BE2C (cell line): ENCODE results near the gene DLL3.

Experiments
- DNase-seq: peaks from one replicate; pipeline ENCODE4 v3.0.0-alpha.2; 2020
- H3K27me3 ChIP-seq: fragments of 250-450 bp; sonication (Bioruptor Pico); 2 replicates; pipeline ENCODE4 v1.5.1; 2020; ENCODE audit warnings: mild to moderate bottlenecking
- H3K36me3 ChIP-seq: fragments of 250-450 bp; sonication (Bioruptor Pico); 2 replicates; pipeline ENCODE4 v1.5.1; 2020; ENCODE audit warnings: mild to moderate bottlenecking
- H3K4me1 ChIP-seq: fragments of 250-450 bp; sonication (Bioruptor Pico); 2 replicates; pipeline ENCODE4 v1.5.1; 2020
- H3K4me3 ChIP-seq: 2 replicates; pipeline ENCODE4 v1.5.1; 2011; ENCODE audit warnings: low read depth, low read length
- H3K9me3 ChIP-seq: fragments of 250-450 bp; sonication (Bioruptor Pico); 2 replicates; pipeline ENCODE4 v1.5.1; 2020
- TF ChIP-seq, protein P1 (sequence below): IDR thresholded peaks from 2 replicates; pipeline ENCODE4 v1.5.1; 2012; ENCODE audit warnings: mild to moderate bottlenecking, low read depth, low read length

The DLL3 gene

GRCh38 chr19:39467941-39468340, 30.8 kb upstream of the DLL3 start:
- DNase-seq = no peak
- peaks cover 82% of the 10 kb centered on the region for H3K36me3 ChIP-seq
- TF ChIP-seq, protein P1, sequence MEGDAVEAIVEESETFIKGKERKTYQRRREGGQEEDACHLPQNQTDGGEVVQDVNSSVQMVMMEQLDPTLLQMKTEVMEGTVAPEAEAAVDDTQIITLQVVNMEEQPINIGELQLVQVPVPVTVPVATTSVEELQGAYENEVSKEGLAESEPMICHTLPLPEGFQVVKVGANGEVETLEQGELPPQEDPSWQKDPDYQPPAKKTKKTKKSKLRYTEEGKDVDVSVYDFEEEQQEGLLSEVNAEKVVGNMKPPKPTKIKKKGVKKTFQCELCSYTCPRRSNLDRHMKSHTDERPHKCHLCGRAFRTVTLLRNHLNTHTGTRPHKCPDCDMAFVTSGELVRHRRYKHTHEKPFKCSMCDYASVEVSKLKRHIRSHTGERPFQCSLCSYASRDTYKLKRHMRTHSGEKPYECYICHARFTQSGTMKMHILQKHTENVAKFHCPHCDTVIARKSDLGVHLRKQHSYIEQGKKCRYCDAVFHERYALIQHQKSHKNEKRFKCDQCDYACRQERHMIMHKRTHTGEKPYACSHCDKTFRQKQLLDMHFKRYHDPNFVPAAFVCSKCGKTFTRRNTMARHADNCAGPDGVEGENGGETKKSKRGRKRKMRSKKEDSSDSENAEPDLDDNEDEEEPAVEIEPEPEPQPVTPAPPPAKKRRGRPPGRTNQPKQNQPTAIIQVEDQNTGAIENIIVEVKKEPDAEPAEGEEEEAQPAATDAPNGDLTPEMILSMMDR = no peak
- H3K4me1 ChIP-seq = no peaks in the 10 kb centered on the region
- H3K4me3 ChIP-seq = no peak overlapping the region
- H3K9me3 ChIP-seq = no peaks in the 10 kb centered on the region
- H3K27me3 ChIP-seq = no peaks in the 10 kb centered on the region

DNA sequence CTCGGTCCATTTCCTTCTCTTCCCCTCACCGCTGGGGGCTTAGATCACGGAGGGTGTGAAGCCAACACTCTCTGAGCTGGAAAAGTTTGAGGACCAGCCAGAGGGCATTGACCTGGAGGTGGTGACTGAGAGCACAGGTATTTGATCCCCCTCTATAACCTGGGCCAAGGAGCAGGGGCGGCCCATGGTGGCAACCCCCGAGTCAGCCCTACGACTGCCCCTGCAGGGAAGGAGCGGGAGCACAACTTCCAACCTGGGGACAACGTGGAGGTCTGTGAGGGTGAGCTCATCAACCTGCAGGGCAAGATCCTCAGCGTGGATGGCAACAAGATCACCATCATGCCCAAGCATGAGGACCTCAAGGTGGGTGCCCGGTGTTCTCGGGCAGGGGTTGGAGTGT, 29.7 kb upstream of the DLL3 start:
- H3K4me1 ChIP-seq = no peaks in the 10 kb centered on the region
- H3K9me3 ChIP-seq = no peaks in the 10 kb centered on the region
- TF ChIP-seq, protein P1 = no peak
- H3K36me3 ChIP-seq = peaks cover 91% of the 10 kb centered on the region
- H3K27me3 ChIP-seq = no peaks in the 10 kb centered on the region
- H3K4me3 ChIP-seq = no peak overlapping the region
- DNase-seq = no peak

DNA sequence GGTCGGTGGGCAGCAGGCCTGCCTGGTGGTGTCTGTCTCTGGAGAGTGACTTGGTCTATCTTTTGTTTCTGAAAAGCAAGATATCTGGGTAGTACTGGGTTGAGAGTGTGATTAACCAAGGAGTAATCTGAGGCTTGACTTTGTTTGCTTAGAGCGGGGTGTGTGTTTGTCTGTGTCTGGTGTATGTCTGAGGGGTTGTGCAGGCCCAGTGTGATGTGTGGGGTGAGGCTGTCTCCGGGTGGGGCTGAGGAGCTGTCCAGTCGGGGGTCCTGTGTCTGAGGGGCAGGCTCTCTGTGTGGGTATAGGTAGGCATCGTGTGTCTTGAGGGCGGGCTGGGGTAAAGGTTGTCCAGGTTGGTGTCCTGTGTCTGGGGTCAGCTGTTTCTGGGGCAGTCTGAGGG, 29.2 kb upstream of the DLL3 start:
- H3K36me3 ChIP-seq = peaks cover 91% of the 10 kb centered on the region
- no peak for DNase-seq
- no peaks in the 10 kb centered on the region for H3K9me3 ChIP-seq
- no peaks in the 10 kb centered on the region for H3K27me3 ChIP-seq
- TF ChIP-seq, protein P1 = no peak
- no peaks in the 10 kb centered on the region for H3K4me1 ChIP-seq
- H3K4me3 ChIP-seq = no peak overlapping the region

- peaks cover 89% of the 10 kb centered on the region for H3K36me3 ChIP-seq
- no peak overlapping the region for H3K4me3 ChIP-seq
- H3K27me3 ChIP-seq = no peaks in the 10 kb centered on the region
- H3K4me1 ChIP-seq = no peaks in the 10 kb centered on the region
- no peaks in the 10 kb centered on the region for H3K9me3 ChIP-seq
- TF ChIP-seq, protein P1 = no peak
- DNase-seq = no peak
Observed at GRCh38 chr19:39470724-39471339, 27.9 kb upstream of the DLL3 start.

- H3K4me1 ChIP-seq = no peaks in the 10 kb centered on the region
- no peak for DNase-seq
- H3K4me3 ChIP-seq = no peak overlapping the region
- no peaks in the 10 kb centered on the region for H3K27me3 ChIP-seq
- peaks cover 85% of the 10 kb centered on the region for H3K36me3 ChIP-seq
- H3K9me3 ChIP-seq = no peaks in the 10 kb centered on the region
- TF ChIP-seq, protein P1 = no peak
Observed at GRCh38 chr19:39471756-39472536, 26.8 kb upstream of the DLL3 start.

DNA sequence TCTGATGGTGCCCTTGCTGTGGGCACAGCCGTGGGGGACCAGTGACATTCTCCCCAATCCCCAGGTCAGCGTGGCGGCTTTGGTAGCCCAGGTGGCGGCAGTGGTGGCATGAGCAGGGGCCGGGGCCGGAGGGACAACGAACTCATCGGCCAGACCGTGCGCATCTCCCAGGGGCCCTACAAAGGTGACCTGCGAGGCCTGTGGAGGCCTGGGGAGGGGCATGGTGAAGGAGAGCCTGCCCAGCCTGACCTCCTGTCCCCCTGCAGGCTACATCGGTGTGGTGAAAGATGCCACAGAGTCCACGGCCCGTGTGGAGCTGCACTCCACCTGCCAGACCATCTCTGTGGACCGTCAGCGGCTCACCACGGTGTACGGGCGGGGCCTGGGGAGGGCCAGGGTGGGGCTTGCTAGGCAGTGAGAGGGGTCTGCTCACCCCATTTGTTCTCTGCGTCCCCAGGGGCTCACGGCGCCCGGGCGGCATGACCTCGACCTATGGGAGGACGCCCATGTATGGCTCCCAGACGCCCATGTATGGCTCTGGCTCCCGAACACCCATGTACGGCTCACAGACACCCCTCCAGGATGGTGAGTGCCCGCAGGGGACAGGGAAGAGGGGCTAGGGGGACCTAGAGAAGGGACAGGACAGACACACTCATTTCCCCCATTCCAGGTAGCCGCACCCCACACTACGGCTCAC, 25.9 kb upstream of the DLL3 start:
- TF ChIP-seq, protein P1 = no peak
- peaks cover 81% of the 10 kb centered on the region for H3K36me3 ChIP-seq

More for the DNA sequence above, 25.9 kb upstream of the DLL3 start:
- DNase-seq = no peak
- no peaks in the 10 kb centered on the region for H3K9me3 ChIP-seq
- no peak overlapping the region for H3K4me3 ChIP-seq
- H3K4me1 ChIP-seq = no peaks in the 10 kb centered on the region
- no peaks in the 10 kb centered on the region for H3K27me3 ChIP-seq
